ENCODE measurements around the gene BDKRB2.

DNA sequence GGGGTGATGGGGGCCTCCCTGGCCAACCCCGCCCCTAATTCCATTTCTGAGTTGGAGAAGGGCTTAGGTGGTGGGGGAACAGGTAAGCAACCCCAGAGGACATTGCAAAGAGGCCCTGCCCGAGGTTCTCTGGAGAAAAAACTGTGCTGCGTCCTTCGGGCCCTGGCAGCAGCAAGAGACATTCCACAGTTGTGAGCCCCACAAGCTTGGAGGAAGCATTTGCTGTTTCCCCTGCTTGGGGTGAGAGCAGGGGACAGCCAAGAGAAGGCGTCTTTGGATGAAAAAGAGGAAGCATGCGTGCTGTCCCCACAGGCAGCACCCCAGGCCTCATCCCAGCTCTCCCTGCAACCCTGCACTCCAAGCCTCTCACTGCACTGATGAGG lies 1.3 kb downstream of the BDKRB2 start:
- TF ChIP-seq POLR2A (IDR thresholded peaks at IDR 0.05; ENCODE audit: low read depth, low read length) (no peak), POLR2AphosphoS5 (IDR thresholded peaks at IDR 0.05; ENCODE audit: low read depth, low read length) (no peak)

All from GM12892 (cell line).